Cortex of kidney (tissue), 1 donor: ENCODE data around the gene REELD1.

ENCODE experiments used
- DNase-seq: peaks from one replicate; lab custom pipeline; 2025; lab: John Stamatoyannopoulos, UW

Gene REELD1

DNA sequence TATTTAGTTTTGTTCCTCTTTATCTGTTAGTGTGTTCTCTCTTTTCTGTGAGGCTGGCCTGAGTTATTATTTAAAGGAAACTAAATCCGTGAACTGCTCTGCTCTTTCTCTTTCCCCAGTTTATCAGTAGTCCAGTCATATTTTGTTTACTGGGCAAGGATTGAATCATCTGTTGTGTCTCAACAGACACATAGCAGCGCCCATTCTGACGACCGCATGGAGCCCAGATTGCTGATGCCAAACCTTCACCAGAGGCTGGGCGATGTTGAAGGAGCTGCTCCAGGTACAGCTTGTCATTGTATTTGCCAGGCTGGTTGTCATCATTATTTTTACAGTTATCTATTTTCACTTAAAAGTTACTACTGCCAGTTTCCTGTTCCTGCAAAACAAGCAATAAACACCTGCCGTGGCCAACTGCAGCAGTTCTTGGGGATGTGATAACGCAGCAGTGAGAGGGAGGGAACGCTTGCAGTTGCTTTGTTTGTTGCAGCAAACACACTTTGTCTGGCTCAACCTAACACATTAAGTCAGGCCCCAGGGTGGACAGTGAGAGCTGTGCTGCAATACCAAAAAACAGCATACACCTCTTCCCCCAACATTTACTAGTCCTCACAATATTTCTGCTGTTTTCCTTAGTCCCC lies 10.1 kb downstream of the REELD1 start:
- DNase-seq, result no peak

DNA sequence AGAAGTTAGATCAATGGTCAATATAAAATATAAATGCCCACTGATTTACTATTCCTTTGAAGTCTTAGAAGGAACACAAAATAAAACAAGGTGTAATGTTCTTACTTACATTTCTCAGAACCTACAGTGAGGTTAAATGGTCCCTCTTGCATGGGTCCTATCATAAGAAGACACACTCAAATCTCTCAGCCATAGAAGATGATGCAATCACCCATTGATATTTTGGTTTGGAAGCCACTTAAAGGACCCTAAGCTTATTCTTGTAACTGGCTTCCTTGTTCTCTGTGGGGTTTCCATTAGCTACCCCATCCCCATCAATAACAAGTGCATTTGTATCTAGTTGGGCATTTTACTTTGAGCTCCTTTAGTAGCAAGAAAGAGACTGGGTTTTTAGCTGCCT lies 15.1 kb downstream of the REELD1 start:
- no peak for DNase-seq

GRCh38 chr4:146232131-146232722 lies 17.9 kb downstream of the REELD1 start:
- no peak for DNase-seq

DNA sequence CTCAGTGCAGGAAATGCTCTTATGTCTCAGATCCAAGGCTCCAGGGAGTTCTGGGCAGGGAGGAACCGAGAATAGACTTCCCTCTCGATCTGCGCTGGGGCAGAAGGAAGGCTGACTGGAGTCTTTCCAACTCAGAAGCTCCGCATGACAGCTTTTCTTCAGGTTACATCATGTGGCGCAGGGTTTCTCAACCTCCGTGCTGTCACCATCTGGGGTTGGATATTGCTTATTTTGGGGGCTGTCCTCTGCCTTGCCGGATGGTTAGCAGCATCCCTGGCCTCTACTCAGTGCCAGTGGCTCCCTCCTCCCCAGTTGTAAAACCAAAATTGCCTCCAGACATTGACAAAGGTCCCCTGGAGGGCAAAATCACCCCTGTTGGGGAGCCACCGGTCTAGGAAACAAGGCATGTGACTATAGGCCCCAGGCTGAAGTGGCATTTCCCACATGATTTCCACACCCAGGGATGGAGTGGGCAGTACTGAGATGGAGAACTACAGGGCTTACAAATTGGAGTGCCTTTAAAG lies 21.4 kb downstream of the REELD1 start:
- no peak for DNase-seq

DNA sequence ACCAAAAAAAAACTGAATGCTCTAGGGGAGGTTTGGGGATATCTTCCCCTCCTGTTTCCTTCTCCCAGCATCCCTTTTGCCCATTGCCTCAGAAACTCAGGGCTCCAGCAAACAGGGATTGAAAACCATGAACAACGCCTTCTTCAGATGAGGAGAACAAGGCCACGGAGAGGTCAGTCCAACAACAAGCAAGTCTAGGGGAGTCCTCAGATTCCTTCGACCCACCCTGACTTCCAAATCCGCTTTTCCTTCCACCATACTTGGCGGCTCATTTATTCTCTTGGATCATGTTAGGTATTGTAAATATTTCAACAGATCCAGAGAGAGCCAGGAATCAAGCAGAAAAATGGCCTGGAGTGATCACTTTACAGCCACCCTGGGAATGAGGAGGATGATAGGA lies 21.9 kb downstream of the REELD1 start:
- no peak for DNase-seq

DNA sequence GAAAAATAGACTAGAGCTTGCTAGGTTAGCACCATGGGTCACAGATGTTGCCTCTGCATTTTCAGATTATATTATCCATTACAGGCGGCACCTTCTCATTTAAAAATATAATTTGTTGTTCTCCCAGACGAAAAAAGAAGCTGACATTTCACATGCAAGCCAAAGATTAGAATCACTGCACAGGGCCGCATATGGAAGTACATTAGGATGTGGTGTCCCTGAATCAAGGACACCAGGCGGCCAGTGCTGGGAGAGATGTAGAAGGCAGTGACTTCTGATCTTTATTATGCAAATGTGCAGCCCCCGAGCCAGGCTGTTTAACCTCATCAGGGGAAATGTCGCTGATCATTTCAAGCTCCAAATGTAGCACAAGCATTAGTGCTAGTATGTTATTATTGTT lies 22.8 kb downstream of the REELD1 start:
- DNase-seq, result no peak

- no peak for DNase-seq
These were observed 23.8 kb downstream of the REELD1 start for GRCh38 chr4:146238107-146238506.

DNA sequence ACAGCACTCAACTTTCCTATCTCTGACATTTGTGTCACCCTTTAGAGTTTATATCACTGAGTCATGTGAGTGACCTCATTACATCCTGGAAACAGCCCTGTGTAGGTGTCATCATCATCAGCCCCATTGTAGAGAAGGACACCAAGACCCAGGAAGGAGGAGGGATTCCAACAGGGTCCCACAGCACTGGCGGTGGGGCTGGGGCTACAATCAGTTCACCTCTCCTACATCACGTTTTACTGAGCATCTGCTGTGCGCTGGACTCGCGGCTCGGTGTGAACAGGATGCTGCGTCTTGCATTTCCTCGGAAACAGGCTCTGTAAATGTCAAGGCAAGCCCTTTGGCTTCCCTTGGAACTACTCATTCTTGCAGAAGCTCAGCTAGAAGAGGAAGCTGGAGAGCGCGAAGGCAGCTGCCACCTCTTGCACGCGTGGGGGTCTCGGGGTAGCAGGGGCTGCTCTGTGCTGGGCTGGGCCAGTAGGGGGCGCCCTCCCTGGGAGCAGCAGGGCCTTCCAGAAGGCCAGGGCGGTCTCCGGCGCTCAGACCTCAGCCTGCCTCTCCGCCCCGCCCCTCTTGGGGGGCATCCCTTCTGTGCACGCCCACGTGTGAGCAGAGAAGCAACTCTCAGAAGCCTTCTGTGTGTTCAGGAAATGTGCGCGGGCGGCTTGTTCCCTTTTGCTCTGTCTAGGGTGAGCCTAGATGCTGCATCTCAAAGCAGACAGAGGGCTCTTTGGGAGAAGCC lies 29.0 kb downstream of the REELD1 start:
- DNase-seq, result no peak

DNA sequence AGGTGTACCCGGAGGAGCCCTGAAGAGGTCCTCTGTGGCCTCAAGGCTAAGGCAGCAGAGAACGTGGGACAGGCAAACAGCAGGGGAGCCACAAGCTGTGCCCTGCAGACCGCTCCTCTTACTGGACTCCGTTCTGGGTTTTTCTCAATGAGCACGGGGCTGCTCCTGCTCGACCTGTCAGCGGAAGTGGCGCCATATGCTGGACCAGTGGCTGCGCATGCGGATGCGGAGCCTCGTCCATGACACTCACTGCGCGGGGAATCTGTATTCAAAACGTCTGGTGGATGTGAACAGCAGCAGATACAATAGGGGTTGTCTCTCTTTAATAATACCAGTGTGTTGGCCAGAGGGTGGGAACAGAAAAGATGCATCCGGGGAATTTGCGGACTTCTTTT lies 29.5 kb downstream of the REELD1 start:
- no peak for DNase-seq

- no peak for DNase-seq
These were observed 30.2 kb downstream of the REELD1 start for GRCh38 chr4:146244496-146244895.

DNA sequence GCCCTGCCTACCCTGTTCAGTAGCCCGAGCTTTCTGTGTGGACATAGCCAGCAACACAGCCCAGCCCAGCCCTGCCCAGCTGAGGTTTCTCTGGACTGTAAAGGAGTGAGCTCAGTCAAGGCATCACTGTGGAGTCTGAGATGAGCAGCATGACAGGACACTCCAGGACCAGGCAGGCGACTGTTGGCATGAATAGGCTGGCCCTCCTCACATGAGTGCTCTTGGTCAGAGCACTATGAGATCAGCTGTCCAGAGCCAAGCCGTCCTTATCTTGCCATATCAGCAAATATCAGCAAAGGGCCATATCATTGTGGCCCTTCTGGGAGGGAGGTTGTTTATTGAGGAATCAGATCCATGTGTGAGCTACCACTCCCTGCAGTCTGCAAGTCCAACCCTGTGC lies 30.9 kb downstream of the REELD1 start:
- no peak for DNase-seq

GRCh38 chr4:146245850-146246249 lies 31.5 kb downstream of the REELD1 start:
- no peak for DNase-seq

DNA sequence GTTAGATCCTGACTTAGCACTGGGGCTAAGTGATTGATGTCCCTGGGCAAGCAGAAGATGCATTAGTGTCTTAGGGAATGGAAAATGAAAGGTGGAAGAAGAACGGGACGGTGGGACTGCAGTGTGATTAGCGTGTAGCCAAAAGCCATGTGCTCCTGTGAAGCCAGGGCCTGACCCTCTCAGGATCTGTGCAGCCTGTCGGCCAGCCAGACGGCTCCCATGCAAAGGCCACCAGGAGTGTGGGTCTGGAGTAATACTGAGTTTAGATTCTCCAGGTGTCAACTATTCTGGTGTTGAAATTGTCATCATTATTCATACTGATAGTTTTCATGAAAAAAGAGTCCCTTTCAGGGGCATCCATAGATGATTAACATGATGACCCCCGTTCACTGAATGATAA lies 32.0 kb downstream of the REELD1 start:
- DNase-seq, result no peak

DNA sequence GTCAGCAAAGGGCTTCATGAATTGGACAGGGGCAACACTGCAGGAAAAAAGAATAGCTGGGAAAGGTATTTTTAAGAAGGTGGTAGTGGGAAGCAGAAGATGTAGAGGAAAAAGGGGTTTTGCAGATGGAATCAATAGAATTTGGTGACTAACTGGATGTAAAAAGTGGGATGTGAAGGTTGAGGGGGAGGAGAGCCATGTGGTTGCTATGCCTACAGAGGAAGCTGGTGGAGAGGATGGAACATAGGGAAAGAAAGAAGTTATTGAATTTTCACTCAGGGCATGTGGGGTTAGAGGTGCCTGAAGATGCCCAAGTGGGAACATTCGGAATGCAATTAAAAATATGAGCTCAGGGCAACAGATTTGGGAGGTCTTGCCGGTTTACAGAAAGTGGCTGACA lies 33.0 kb downstream of the REELD1 start:
- DNase-seq, result no peak

GRCh38 chr4:146252969-146253611 lies 38.8 kb downstream of the REELD1 start:
- DNase-seq, result no peak

DNA sequence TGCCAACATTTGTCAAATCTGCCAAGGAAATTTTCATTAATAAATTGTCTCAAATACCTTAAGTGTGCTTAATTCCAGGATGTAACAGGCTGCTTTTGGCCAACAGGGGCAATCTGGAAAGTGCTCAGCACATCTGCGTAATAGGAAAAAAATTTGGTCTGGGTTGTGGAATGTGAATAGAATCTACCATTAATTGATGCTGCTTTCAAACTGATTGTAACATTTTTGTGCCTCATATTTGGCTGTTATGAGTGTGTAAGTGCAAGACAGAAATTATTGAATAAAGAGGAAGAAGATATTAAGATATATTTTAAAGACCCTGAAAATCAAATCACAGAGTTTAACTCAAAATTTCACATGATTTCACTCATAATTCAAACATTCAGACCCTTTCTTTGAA lies 41.1 kb downstream of the REELD1 start:
- DNase-seq, result no peak

DNA sequence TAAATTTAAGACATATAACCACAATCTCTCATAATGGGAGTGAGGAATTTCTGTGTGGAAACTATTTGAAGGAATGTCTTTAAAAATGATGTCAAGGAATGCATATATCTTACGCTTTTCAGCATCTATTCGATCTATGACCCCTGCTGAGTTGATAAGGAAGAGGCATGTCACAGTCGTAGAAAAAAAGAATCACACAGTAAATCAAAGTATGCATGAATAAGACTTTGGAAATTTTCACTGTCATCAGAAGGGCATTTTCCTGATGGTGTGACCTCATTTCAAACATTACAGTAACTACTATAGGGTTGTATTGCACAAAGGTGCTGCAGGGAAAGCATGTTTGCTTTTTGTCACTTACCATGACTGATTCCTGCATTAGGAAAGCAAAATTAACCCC lies 41.5 kb downstream of the REELD1 start:
- no peak for DNase-seq

- no peak for DNase-seq
These were observed 42.0 kb downstream of the REELD1 start for GRCh38 chr4:146256328-146256727.

DNA sequence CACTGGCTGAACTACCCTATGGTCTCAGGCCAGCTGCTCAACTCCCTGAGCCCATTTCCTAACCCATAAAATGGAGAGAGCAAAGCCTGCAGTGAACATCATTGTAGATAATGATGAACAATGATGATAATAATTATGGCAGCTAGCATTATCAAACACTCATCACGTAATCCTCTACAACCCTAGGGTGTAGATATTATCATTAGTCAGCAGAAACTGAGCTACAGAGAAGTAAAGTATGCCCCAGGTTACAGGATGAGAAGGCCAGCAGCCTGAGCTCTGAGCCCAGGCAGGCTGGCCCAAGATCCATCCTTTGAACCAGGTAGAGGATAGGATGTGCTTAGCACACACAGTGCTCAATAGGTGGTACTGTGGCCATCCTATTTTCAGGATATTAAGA lies 43.2 kb downstream of the REELD1 start:
- DNase-seq, result no peak

GRCh38 chr4:146260521-146260920 lies 46.2 kb downstream of the REELD1 start:
- no peak for DNase-seq

DNA sequence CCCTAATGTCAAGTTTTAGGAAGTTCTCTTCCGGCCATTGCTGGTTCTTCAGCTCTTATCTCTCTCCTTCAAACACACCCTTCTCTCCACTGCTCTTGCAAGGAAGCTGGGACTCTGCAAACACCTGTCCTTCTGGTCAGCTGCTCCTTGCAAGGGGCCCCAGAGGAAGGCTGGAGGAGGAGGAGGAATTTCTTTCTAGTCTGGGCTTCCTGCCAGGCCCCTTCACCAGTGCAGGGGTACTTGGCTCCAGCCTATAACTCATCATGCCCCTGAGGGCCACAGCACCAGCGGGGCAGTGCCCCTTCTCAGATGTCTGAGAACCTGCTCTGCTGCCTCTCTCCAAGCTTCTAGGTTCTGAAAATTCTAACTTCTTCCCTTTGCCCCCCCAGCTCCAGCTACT lies 46.7 kb downstream of the REELD1 start:
- DNase-seq, result no peak

DNA sequence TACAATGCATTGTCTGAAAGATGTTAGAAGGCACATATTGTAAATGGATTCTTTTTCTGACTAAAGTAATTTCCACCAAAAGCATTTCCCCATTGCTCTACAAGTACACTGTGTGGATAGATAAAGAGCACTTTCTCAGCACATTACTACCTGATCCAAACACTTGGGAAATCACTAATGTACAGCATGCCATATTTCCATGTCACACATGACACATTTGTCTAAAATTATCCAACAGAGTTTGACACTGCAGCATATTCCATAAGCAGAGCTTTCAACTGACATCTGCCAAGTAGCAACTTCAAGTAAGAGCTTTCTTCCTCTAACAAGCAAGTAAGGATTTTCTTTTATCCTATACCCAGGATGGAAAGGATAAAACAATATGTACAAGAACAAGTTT lies 49.5 kb downstream of the REELD1 start:
- DNase-seq, result no peak

DNA sequence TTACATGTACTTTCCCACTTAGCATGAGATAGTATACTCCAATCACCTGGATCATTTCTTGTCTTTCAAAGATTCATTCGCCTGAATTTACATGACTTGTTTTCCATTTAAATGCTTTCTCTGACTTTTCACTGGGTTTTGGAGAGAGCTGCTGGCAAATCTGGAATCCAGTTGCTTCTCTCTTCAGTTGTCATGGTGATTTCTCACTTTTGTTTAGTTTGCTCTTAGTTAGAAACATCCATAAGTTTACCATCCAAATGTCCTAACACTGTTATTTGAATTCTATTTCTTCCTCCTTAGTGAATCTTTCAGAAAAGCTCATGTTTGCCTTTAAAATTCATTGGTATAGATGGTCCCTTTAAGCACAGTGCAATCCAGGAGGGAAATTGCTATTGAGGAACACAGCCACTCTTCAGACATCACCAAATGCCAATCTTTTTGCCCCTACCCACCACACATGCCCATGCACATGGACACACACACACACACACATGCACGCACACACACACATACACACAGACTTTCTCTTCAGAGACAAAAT lies 51.7 kb downstream of the REELD1 start:
- no peak for DNase-seq
